Vagina (tissue), 2 donors: ENCODE measurements around the gene ORM2. TPM values are rescaled to one million over a fixed set of nuclear protein-coding genes. Genes with fewer than 3 reads are reported as not detected.

Experiments
- DNase-seq, 2 donors: peaks; one replicate each; pipeline ENCODE4 v3.0.0-alpha.2; 2017; ENCODE audit errors: extremely low spot score in 2 of 2
- H3K27ac ChIP-seq: fragments of 200-600 bp; sonication (generic); one replicate; pipeline ENCODE4 v1.5.1; 2019
- H3K27me3 ChIP-seq: fragments of 200-600 bp; sonication (generic); one replicate; pipeline ENCODE4 v1.5.1; 2019
- H3K36me3 ChIP-seq, 2 donors: fragments of 200-600 bp; sonication (generic); one replicate each; pipeline ENCODE4 v1.5.1; 2017 to 2019
- H3K4me1 ChIP-seq: fragments of 200-600 bp; sonication (generic); one replicate; pipeline ENCODE4 v1.5.1; 2019
- H3K4me3 ChIP-seq, 2 donors: fragments of 200-600 bp; sonication (generic); 1 replicate in 1 of 2; 2 replicates in 1 of 2; pipeline ENCODE4 v1.5.1; 2016 to 2019
- H3K9me3 ChIP-seq: fragments of 200-600 bp; sonication (generic); one replicate; pipeline ENCODE4 v1.5.1; 2019
- POLR2A ChIP-seq, 2 donors: fragments of 450-650 bp; IDR thresholded peaks; one replicate each; pipeline ENCODE4 v1.6.1; 2017; ENCODE audit warnings: antibody characterized with exemption in 2 of 2, mild to moderate bottlenecking in 2 of 2, moderate library complexity in 2 of 2
- POLR2AphosphoS5 ChIP-seq, 2 donors: sonication (generic); formaldehyde crosslinking; IDR thresholded peaks; one replicate each; pipeline ENCODE4 v1.9.0; 2017; ENCODE audit warnings: antibody characterized with exemption in 2 of 2, mild to moderate bottlenecking in 2 of 2, low read depth in 1 of 2; ENCODE audit not compliant: insufficient read depth in 1 of 2
- intact Hi-C: fragments of 100-400 bp; cut with DNase I; formaldehyde crosslinking; loops from one replicate; pipeline ENCODE4 v1.15.1; 2023
- total RNA-seq: library from RNA; depleted of rRNA; stranded (reverse); fragments of >200 nt; gene quantifications from one replicate; pipeline ENCODE4 v1.2.3, GENCODE V29; 2016
- TF ChIP-seq, protein P1 (sequence below), 3 experiments: fragments of 450-650 bp in 2 of 3; fragments of 200-600 bp in 1 of 3; sonication (generic) in 1 of 3; IDR thresholded peaks; one replicate each; pipeline ENCODE4 v1.5.1; 2017 to 2019; ENCODE audit warnings: antibody characterized with exemption in 3 of 3, mild to moderate bottlenecking in 2 of 3, moderate library complexity in 2 of 3

Gene ORM2
- total RNA-seq, 1 donor from 2014 or later, result not detected

DNA sequence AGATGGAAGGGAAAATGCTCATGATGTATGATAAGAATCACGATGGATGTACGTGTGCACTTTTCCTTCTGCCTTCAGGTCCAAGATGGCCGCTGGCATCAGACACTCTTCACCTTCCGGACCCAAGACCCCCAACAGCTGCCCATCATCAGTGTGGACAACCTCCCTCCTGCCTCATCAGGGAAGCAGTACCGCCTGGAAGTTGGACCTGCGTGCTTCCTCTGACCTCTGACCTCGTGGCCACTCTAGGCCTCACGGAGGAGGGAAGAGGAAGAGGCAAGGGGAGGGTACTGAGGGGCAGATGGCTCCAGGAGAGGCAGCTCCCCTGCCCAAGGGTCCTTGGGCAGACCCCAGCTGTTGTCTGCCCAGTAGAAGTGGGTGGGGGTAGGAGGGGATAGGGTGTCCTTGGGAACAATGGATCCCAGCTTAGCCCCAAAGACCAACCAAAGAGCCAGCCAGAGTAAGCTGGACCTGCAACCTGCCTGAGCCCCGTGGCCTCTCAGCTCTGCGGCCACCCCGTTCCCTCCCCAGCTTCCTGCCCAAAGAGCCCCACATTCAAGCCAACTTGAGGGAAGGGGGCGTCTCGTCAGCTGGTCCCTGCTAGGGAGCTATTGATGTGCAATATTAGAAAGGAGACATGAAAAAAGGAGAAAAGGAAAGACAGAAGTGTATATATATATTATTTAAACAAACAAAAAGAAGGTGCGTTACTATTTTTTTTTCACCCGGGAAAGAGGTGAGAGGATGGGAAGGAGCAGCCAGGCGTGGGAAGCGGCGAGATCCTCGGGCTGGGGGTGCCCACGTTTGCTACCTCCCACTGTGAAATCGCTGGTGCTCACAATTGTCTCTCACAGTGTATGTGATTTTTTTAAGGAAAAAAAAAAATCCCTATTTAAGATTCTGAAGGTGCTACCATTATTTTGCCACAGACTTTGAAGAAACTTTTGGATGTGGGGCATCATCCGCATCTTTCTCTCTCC, 18.9 kb upstream of the ORM2 start:
- TF ChIP-seq POLR2AphosphoS5 (IDR thresholded peaks at IDR 0.05; ENCODE audit: insufficient read depth in 1 of 2, low read depth in 1 of 2), result no peak
- no peak for TF ChIP-seq POLR2A (IDR thresholded peaks at IDR 0.05)
- TF ChIP-seq, protein P1, sequence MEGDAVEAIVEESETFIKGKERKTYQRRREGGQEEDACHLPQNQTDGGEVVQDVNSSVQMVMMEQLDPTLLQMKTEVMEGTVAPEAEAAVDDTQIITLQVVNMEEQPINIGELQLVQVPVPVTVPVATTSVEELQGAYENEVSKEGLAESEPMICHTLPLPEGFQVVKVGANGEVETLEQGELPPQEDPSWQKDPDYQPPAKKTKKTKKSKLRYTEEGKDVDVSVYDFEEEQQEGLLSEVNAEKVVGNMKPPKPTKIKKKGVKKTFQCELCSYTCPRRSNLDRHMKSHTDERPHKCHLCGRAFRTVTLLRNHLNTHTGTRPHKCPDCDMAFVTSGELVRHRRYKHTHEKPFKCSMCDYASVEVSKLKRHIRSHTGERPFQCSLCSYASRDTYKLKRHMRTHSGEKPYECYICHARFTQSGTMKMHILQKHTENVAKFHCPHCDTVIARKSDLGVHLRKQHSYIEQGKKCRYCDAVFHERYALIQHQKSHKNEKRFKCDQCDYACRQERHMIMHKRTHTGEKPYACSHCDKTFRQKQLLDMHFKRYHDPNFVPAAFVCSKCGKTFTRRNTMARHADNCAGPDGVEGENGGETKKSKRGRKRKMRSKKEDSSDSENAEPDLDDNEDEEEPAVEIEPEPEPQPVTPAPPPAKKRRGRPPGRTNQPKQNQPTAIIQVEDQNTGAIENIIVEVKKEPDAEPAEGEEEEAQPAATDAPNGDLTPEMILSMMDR (IDR thresholded peaks at IDR 0.05), result no peak
- no peaks in the 10 kb centered on the region for H3K9me3 ChIP-seq
- H3K4me3 ChIP-seq, result no peak overlapping the region
- no peaks in the 10 kb centered on the region for H3K27me3 ChIP-seq
- peaks cover 3% of the 10 kb centered on the region for H3K4me1 ChIP-seq
- H3K27ac ChIP-seq, result no peak overlapping the region
- DNase-seq, result peak; percentile 40 to 81
- peaks cover 0 to 10% of the 10 kb centered on the region in 2 donors for H3K36me3 ChIP-seq
- intact Hi-C loops, result no loop called here

DNA sequence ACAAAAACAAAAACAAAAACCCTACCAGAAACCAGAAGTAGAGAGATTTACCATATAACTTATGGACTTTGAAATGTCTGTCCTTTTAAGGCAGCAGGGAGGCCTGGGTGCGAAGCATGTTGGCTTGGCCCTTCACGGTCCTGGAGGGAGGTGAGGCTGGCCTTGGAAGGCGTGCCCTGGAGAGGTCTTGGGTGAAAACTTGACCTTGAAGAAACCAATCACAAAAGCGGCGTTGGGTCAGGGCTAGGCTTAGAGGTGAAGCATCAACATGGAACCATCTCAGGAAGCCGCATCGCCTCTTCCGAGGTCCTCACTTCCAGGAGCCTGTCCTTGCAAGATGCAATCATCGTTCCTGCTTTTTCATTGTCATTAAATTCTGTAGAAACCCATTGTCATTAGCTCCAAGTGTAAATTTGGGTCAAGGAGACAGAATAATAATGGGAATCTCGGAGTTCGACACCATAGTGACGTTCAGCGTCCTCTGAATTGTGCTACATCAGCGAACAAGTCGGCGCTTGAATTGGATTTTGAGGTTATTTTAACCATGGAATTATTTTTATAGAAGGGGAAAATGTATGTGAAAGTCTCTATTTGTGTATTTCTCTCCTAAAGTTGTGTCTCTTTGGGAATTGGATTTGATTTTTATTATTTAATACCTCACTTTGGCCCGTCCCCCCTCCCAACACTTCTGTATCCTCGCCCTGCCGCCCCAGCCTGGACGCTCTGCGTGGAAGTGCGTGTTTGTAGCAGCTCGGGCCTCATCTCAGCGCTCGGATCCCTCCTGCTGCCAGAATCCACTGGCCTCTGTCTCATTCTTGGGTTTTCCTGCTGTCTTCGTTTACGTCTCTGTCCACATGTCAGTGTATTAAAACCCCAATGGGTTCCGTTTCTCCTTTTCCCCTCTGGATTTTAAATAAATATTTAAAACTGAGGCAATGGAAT, 17.8 kb upstream of the ORM2 start:
- no peaks in the 10 kb centered on the region for H3K4me1 ChIP-seq
- intact Hi-C loops, result no loop called here
- no peak overlapping the region for H3K27ac ChIP-seq
- H3K27me3 ChIP-seq, result no peaks in the 10 kb centered on the region
- TF ChIP-seq, protein P1 (IDR thresholded peaks at IDR 0.05), result no peak
- no peak for TF ChIP-seq POLR2AphosphoS5 (IDR thresholded peaks at IDR 0.05; ENCODE audit: insufficient read depth in 1 of 2, low read depth in 1 of 2)
- no peak for TF ChIP-seq POLR2A (IDR thresholded peaks at IDR 0.05)
- peak; percentile 52 to 80 for DNase-seq
- no peak overlapping the region for H3K4me3 ChIP-seq
- peaks cover 0 to 8% of the 10 kb centered on the region in 2 donors for H3K36me3 ChIP-seq
- no peaks in the 10 kb centered on the region for H3K9me3 ChIP-seq

DNA sequence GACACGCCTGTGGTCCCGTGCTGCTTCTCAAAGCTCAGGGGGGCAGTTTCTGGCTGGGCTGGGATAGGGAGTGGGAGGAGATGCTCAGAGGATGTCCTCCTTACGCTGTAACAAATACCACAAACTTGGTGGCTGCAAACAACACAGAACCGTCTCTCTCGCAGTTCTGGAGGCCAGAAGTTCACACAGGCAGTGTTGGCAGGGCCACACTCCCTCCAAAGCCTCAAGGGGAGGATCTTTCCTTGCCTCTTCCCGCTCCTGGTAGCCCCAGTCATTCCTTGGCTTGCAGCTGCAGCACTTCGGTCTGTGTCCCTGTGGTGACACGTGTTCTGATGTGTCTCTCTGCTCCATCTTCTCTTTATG, 17.2 kb upstream of the ORM2 start:
- DNase-seq, result peak; percentile 49 to 72
- TF ChIP-seq POLR2AphosphoS5 (IDR thresholded peaks at IDR 0.05; ENCODE audit: insufficient read depth in 1 of 2, low read depth in 1 of 2), result no peak
- no peak for TF ChIP-seq POLR2A (IDR thresholded peaks at IDR 0.05)
- intact Hi-C loops, result no loop called here
- Histone ChIP-seq H3K36me3 (peaks cover 0 to 2% of the 10 kb centered on the region in 2 donors), H3K27me3 (no peaks in the 10 kb centered on the region), H3K27ac (no peak overlapping the region), H3K4me1 (no peaks in the 10 kb centered on the region), H3K4me3 (no peak overlapping the region), H3K9me3 (no peaks in the 10 kb centered on the region)

DNA sequence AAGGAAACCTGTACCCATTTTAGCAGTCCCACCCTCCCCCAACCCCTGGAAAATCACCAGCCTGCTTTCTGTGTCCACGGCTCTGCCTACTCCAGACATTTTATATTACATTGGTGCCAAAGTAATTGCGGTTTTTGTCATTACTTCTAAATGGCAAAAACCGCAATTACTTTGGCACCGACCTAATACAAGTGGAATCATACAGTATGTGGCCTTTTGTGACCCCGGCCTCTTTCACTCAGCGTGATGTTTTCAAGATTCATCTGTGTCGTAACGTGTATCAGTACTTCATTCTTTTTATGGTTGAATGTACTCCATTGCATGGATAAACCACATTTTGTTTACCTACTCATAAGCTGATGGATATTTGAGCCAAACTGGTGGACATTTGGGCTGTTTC, 16.5 kb upstream of the ORM2 start:
- Histone ChIP-seq H3K9me3 (no peaks in the 10 kb centered on the region), H3K27ac (no peak overlapping the region), H3K27me3 (no peaks in the 10 kb centered on the region), H3K4me1 (no peaks in the 10 kb centered on the region), H3K4me3 (no peak overlapping the region), H3K36me3 (no peaks in the 10 kb centered on the region)
- intact Hi-C loops, result no loop called here
- DNase-seq, result peak; percentile 18 to 40
- TF ChIP-seq POLR2A (IDR thresholded peaks at IDR 0.05), result no peak
- TF ChIP-seq, protein P1 (IDR thresholded peaks at IDR 0.05), result no peak
- no peak for TF ChIP-seq POLR2AphosphoS5 (IDR thresholded peaks at IDR 0.05; ENCODE audit: insufficient read depth in 1 of 2, low read depth in 1 of 2)

DNA sequence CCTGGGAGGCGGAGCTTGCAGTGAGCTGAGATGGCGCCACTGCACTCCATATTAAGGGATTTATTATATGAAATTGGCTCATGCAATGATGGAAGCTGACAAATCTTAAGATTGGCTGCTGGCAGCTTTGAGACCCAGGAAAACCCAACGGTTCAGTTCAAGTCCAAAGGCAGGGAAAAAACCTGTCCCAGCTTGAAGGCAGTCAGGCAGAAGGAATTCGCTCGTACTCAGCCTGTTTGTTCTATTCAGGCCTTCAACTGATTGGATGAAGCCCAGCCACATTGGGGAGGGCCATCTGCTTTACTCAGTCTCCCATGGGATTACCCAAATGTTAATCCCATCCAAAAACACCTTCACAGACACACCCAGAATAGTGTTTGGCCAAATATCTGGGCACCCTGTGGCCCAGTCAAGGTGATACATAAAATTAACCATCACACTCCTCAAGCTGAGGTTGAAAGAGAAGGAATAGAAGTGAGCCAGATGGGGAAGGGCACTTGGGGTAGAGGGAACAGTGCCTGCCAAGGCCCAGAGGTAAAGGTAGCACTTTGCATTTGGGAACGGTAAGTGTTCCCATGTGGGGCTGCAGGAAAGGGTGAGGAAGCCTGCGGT, 15.3 kb upstream of the ORM2 start:
- no peak overlapping the region for H3K27ac ChIP-seq
- H3K4me1 ChIP-seq, result no peaks in the 10 kb centered on the region
- H3K27me3 ChIP-seq, result no peaks in the 10 kb centered on the region
- DNase-seq, result peak; percentile 16 to 87
- intact Hi-C loops, result no loop called here
- TF ChIP-seq POLR2AphosphoS5 (IDR thresholded peaks at IDR 0.05; ENCODE audit: insufficient read depth in 1 of 2, low read depth in 1 of 2) (no peak), POLR2A (IDR thresholded peaks at IDR 0.05) (no peak)
- TF ChIP-seq, protein P1 (IDR thresholded peaks at IDR 0.05), result no peak
- no peaks in the 10 kb centered on the region for H3K9me3 ChIP-seq
- H3K4me3 ChIP-seq, result no peak overlapping the region
- H3K36me3 ChIP-seq, result no peaks in the 10 kb centered on the region
